GM18873 (cell line): ENCODE measurements around the gene GOPC.

ENCODE experiments used
- ATAC-seq: cut with Tn5 transposase; IDR thresholded peaks from one replicate; pipeline ENCODE4 v1.9.1; 2021; ENCODE audit warnings: mild to moderate bottlenecking, moderate library complexity, moderate number of reproducible peaks; ENCODE audit not compliant: unreplicated experiment, low FRiP score

Gene GOPC

DNA sequence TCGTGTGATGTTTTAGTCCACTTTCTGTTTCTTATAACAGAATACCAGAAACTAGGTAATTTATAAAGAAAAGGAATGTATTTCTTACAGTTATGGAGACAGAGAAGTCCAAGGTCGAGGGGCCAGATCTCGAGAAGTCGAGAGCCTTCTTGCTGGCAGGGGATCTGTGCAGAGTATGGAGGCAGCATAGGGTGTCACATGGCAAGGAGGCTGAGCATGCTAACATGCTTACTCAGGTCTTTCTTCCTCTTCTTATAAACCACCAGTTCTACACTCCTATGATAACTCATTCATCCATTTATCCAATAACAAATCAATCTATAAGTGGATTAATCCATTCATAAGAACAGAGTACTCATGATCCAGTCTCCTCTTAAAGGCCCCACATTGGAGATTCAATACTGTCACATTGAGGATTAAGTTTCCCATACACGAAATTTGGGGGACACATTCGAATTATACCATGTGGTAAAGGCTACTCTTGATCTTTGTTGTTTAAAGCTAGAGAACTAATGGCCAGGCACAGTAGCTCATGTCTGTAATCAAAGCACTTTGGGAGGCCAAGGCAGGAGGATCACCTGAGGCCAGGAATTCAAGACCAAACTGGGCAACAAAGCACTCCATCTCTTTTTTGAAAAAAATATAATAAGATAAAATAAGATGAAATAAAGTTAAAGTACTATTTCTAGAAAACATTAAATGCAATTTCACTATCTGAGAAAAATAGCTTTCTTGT is 2.1 kb downstream of the GOPC start:
- ATAC-seq: no peak

DNA sequence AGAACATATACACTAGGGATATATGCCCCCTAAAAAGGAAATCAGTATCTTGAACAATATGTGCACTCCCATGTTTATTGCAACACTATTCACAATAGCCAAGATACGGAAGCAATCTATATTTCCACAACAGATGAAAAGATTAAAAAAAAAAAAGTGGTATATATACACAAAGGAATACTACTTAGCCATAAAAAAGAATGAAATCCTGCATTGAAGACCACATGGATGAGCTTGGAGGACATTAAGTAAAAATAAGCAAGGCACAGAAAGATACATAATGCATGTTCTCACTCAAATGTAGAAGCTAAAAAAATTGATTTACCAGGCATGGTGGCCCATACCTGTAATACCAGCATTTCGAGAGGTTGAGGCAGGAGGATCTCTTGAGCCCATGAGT is 4.6 kb downstream of the GOPC start:
- ATAC-seq: no peak

DNA sequence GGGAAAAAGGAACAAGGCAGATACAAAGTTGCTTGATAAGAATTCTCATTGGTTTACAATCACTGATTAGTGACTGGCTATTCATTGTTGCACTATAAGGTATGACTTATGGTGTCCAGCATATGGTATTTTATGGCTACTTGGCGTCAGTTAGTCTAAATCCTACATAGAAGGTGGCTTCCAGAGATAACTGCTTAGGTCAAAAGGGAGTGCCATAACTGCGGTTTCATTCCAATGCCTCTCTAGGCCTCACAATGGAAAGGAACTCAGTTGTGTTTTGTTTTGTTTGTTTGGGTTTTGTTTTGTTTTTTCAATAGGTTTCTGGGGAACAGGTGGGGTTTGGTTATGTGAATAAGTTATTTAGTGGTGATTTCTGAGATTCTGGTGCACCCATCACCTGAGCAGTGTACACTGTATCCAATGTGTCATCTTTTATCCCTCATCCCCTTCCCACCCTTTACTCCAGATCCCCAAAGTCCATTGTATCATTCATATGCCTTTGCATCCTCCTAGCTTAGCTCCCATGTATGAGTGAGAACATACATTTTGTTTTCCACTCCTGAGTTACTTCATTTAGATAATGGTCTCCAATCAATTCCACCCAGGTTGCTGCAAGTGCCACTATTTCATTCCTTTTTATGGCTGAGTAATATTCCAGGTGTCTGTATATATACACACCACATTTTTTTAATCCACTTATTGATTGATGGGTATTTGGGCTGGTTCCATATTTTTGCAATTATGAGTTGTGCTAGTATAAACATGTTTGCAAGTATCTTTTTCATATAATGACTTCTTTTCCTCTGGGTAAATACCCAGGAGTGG is 7.0 kb downstream of the GOPC start:
- no peak for ATAC-seq

DNA sequence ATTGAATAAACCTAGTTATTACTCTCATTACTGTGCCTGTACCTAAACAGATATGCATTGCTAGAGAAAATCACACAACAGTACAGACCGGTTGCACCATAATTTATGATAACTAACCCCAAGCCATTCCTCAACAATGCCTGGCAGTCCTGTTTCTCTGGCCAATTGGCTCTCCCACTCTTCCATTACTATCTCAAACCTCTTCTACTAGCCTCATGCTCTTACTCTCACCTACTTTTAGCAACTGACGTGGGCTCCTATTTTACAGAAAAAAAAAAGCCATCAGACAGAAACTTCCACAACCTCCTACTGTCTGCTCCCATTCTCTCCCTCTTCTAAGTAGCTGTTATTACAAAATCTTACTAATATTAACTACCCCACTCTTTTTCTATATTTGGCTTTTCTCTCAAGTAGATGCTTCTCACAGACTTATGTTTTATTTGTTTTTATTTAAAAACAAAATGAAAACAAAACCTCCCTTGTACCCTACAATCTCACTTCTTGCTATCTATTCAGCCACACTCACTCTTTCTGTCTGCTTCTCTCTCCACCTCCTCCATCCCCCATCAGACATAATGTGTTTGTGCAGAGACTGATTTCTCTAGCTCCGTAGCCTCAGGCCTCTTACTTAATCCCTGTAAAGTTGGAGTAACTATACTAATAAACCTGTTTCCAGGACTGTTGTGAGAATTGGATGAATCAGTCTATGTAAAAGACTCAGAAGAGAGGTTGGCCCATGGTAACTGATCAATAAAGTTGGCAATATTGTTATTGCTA is 9.1 kb downstream of the GOPC start:
- no peak for ATAC-seq

DNA sequence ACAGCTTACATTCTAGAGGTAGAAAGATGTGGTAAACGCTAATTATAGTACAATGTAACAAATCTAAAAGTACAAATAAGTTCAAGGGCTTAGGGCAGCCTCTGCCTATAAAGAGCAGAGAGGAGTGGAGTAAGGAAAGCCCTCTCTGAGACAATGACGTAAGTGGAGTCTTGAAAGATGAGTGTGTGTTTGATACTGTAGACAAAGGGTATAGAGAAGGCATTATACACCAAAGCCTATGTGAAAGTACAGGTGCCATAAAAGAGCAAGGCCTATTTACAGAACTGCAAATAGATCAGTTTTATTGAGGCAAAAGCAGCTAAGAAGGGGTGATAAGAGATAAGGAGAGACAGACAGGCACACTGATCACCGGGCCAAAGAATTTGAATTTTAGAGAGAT is 10.9 kb downstream of the GOPC start:
- no peak for ATAC-seq

DNA sequence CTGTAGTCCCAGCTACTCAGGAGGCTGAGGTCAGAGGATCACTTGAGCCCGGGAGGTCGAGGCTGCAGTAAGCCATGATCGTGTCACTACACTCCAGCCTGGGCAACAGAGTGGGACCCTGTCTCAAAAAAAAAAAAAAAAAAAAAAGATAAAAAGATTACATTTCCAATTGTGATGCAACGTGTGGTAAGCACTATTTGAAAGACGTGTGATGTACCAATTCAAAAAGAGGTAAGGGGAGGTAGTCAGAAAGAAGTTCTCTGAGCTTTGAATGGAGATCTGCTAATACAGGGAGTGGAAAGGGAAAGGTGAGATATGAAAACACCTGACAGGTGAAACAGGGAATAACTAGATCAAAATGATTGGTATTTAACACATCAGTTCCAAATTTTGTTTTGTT is 11.9 kb downstream of the GOPC start:
- ATAC-seq: no peak

DNA sequence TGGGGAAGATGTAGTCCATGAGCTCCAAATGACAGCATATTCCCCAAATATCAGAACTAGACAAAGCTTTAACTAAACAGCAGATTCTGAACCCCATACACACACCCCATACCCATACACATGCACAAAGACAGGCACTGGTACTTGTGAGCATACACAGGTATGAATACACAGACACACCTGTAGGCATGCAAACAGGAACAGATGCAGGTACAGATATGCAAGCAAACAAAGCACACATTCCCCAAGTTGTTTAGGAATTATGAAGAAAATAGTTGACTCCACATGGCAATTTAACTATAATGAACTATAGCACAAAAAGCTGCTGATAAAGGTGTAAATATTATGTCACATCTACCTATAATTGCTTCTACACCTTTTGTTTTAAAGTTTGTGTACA is 16.7 kb downstream of the GOPC start:
- no peak for ATAC-seq

DNA sequence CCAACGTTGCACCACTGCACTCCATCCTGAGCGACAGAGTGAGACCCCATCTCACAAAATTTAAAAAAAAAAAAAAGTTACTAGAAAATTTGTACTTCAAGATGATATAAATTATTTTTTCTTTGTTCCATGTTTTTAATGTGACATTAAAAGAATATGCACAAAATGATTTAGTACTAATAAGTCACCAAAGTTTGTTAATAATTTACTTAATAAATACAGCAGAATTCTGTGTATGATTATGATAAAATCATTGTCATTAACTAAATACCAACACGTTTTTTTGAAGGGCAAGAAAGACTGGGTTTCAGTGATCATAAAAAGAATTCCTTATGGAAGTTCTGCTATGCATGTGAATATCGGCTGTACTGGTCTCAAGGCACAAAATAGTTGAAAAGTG is 28.1 kb downstream of the GOPC start:
- no peak for ATAC-seq

DNA sequence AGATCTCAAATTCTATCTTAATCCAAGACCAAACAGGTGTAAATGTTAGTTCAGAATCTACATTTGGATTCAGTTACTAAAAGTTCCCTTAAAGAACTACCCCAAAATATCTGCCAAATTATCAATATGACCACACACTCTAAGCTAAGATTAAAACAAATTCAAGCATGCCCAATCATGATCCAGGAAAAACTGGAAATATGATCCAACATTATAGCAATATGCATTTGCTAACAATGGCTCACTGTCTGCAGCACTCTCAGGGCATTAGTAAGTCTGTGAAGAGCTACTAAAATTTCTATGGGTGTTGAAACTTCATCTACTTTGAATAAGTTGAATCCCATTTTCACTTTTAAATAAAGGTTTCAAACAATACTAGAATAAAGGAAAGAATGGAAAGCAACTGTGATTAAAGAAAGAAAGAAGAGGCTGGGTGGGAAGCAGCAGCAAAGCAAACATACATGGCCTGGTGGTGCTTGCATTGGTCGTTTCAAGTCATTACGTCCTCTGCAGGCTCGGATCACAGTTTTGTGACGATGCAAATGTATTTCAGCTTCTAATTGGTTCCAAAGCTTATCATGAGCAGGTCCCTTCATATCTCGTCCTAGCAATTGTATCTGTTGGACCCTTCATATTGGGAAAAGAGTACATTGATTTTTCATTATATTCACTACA is 29.2 kb downstream of the GOPC start:
- ATAC-seq: no peak

DNA sequence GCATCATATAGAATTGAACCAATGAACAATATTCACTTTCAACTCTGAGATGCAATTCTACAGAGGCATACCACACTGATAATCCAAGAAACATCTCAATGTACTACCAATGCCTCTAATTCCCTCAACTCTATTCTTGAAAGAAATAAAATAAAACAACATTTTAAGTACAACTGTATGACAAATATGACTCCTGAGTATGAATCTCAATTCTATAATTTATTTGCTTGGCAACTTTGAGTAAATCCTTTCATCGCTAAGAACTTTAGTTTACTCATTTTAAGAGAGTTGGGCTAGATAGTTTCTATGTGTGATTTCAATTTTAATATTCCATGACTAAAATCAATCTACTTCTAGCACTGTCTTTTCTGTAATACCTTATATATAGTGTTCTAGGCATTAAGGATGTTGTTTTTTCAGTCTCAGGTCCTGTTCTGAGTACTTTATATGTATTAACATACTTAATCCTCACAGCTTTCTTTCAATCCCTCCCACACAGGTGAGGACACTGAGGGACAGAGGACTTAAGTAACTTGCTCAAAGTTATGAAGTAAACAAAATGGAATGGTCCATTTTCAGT is 33.4 kb downstream of the GOPC start:
- ATAC-seq: no peak

DNA sequence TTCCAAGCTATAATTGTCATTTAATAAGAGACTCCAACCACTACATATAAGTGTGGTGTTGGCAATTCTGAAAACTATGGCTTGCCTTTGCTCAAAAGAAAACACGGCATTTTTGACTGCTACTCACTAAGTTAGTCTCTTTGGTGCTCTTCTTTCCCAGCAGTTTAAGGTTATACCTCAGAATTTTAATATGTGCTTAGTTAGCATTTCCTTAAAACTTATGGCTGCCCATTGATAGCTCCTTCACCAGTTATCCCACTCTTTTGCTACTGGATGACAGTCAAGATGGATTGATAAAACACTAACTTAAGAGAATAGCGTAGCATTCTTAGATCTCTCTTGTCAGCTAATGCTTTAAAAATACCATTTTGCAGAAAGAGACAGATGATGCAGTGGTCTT is 34.1 kb downstream of the GOPC start:
- ATAC-seq: no peak

DNA sequence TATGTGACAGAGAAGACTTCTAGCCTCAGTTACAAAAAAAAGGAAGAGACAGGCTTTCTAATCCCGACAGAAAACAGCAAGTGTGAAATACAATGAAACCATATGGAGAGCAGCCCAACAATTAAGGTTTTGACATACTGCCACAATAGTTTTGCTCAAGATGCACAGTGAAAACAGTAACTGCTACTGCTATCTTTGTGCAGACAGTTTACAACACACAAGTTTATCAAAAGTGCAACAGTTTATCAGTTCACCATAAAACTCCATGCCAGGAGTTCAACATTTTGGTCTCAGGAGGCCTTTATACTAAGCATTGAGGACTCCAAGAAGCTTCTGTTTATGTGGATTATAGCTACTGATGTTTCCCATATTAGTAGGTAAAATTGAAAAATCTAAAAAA is 37.6 kb downstream of the GOPC start:
- no peak for ATAC-seq

DNA sequence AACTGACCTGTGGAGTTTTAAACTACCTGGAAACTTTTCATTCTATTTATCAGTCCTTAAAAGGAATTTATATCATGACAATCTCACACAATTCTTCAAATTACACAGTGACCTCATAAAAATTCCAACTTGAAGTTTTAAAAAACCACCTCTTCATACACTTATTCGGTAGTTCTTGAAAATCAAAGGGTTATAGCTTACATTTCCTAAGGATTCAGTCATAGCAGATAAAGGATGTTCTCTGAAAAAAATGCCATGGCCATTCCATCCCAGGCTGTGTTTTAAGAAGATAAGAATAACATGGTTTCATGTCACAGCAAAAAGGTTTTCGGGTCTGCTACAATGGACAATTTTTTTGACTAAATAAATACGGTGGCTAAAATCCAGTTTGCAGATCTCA is 41.2 kb downstream of the GOPC start:
- no peak for ATAC-seq

DNA sequence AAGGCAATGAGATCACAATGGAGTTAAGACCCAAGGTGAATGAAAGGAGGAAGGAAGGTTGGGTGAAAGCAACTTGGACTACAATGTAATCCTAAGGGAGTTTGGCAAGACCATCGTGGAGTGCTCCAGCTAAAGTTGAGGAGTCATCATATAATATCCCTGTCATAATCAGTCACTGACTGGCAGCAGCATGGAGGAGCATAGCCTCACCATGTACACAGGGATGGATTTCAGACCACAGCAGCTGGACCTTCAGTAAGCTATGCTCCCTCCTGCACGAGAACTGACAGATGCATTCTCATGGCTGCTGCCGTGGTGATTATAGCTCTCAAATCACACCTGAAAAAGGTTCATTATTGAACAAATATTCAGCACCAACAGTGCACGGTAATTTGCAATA is 43.0 kb downstream of the GOPC start:
- no peak for ATAC-seq

DNA sequence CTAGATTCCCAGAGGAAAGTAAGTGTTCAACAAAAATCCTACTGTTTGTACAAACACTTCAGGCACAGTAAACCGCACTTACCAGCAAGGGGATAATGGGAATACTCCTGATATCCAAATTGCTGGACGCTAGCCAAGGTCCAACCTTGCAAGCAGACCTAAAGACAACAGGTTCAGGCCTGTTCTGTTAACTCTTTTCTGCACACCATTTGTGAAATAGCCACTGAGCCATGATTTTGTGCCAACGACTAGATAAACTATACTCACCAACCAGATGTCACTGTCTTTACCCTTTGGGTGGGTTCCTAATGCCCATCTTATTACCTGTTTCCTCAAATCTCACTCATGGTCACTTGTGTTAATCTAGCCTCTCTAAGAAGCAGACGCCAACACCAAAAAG is 43.5 kb downstream of the GOPC start:
- ATAC-seq: no peak

DNA sequence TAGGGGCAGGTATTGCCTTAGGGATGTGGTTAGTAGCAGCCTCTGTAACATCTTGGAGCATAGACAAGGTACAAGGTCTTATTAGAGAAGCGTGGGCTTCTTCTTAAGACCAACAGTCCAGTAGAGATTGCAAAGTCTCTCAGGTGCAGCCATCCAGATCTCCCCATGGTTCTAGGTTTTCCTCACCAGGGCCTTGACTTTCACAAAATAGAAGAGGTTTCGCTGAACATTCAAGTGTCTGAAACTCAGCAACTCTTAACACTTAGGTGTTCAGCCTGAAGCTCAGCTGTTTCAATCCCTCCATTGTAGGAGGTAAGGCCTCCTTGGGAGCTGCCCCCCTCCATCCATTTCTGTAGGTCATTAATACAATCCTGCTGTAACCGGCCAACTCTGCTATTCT is 44.4 kb downstream of the GOPC start:
- ATAC-seq: no peak

DNA sequence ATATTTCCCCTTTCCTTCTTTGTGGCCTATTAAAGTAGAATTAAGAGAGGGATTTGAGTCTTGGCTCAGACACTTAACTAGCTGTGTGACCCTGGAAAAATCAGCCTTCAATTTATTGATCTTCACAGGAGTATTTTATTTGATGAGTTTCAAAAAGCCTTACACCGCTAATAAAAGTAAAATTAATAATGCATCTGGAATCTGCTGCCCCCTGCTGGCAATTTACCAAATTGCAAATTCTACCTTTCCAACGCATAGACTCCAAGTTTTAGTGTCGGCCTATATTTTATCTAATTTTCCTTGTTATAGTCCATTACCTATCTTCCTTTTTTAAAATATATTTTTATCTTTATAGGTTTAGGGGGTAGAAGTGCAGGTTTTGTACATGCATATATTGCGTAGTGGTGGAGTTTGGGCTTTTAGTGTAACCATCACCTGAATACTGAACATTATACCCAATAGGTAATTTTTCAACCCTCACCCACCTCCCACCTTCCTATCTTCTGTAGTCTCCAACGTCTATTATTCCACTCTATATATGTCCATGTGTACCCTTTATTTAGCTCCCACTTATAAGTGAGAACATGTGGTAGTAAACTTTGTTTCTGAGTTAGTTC is 46.3 kb downstream of the GOPC start:
- no peak for ATAC-seq

DNA sequence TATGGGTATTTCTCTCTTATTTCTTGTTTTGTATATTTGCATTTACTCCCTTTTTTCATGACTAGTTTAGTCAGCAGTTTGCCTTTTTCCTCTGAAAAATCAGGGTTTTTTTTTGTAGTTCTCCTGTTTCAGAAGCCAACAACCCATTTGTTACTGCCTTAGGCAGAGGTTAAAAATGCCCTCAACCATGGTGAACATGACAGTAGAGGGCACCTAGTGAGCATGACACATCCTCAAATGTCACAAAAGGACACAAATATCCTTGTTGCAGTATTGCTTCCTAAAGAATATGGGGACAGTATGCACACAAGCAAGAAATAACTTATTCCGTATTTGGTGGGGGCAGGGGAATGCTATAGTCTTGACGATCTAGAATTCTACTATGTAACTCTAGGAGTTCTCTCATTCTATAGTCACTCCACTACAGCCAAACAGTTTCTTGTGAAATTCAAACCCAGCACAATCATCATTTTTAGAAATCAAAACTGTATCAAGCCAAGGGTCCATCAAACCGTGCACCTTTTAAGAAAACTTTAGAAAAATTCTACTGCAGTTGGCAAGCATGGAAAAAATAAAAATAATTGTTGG is 47.0 kb downstream of the GOPC start:
- ATAC-seq: no peak

DNA sequence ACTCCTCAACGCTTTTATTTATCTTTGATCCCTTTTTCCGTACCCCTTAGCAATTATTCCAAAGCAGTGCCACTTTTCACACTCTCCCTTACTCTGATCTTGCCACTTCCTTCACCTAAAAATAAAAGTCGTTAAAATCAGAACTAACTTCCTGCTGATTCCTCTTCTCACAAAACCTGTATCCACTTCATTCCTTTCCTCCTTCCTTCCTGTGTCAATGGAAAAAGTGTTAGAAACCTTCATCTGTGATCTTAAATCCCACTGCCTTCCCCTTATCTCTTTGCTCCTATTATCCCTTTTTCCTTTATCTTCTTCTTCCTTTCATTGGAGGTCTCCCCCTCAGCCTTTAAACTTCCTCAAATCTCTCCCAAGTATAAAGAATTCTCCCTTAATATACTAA is 49.2 kb downstream of the GOPC start:
- ATAC-seq: no peak

DNA sequence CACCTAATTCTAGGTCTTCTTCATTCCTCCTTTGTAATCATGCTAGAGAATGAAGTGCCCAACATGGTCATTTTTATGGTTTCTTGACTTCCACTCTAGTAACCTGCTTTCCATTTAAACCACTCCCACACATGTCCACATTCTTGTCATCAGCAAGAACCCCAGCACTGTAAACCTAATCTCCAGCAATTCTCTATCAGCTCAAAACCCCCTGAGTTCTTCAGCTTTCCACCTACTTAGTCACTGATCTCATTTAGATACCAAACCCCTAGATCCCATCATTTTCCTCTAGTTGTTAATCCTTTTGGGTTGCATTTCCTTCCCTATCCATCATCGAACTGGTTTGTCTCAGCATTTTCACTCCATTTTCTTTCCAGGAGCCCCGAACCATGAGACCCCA is 49.7 kb downstream of the GOPC start:
- no peak for ATAC-seq
